Fibroblast of lung (primary cell): Measurements from ENCODE around the gene ITGB1. TPM values are rescaled to one million over a fixed set of nuclear protein-coding genes. Genes with fewer than 3 reads are reported as not detected.

Experiments used
- DNase-seq, 2 donors: peaks; one replicate each; pipeline versions ENCODE4 v3.0.0 to v3.0.0-alpha.2; 2010; ENCODE audit warnings: low read depth in 2 of 2
- H2AFZ ChIP-seq: 2 replicates; pipeline ENCODE4 v1.5.1; 2012; ENCODE audit warnings: low read length, control low read depth, inconsistent platforms
- H3K27ac ChIP-seq: 2 replicates; pipeline ENCODE4 v1.5.1; 2011; ENCODE audit warnings: low read length, control low read depth; ENCODE audit not compliant: insufficient read depth
- H3K27me3 ChIP-seq: 2 replicates; pipeline ENCODE4 v1.5.1; 2011; ENCODE audit warnings: mild to moderate bottlenecking, low read length; ENCODE audit not compliant: control insufficient read depth, insufficient read depth
- H3K36me3 ChIP-seq: 2 replicates; pipeline ENCODE4 v1.5.1; 2011; ENCODE audit warnings: low read length; ENCODE audit not compliant: control insufficient read depth, insufficient read depth
- H3K4me1 ChIP-seq: 2 replicates; pipeline ENCODE4 v1.5.1; 2011; ENCODE audit warnings: low read length; ENCODE audit not compliant: control insufficient read depth, insufficient read depth; ENCODE audit errors: extremely low read depth
- H3K4me2 ChIP-seq: 2 replicates; pipeline ENCODE4 v1.5.1; 2011; ENCODE audit warnings: low read length, control low read depth; ENCODE audit not compliant: insufficient read depth; ENCODE audit errors: extremely low read depth
- H3K4me3 ChIP-seq, 4 experiments: fragments of 200-600 bp in 1 of 4; sonication (generic) in 1 of 4; replicated peaks in 1 of 4; 2 replicates each; pipeline ENCODE4 v1.5.1; 2011 to 2016; ENCODE audit warnings: low read length in 4 of 4, low read depth in 3 of 4, mild to moderate bottlenecking in 3 of 4, control low read depth in 2 of 4, inconsistent platforms in 1 of 4, mixed read lengths in 1 of 4; ENCODE audit not compliant: insufficient read depth in 1 of 4; ENCODE audit errors: control extremely low read depth in 1 of 4
- H3K79me2 ChIP-seq: 2 replicates; pipeline ENCODE4 v1.5.1; 2012; ENCODE audit warnings: mild to moderate bottlenecking, low read length, inconsistent platforms; ENCODE audit not compliant: control insufficient read depth, insufficient read depth
- H3K9ac ChIP-seq: 2 replicates; pipeline ENCODE4 v1.5.1; 2011; ENCODE audit warnings: mild to moderate bottlenecking, low read length, control low read depth; ENCODE audit not compliant: insufficient read depth
- H3K9me3 ChIP-seq: 2 replicates; pipeline ENCODE4 v1.5.1; 2012; ENCODE audit warnings: low read depth, low read length; ENCODE audit not compliant: control insufficient read depth, insufficient read depth
- H4K20me1 ChIP-seq: 2 replicates; pipeline ENCODE4 v1.5.1; 2011; ENCODE audit warnings: low read length; ENCODE audit not compliant: control insufficient read depth, insufficient read depth; ENCODE audit errors: extremely low read depth
- CTCF ChIP-seq, 2 donors: IDR thresholded peaks in 1 of 2; conservative IDR thresholded peaks in 1 of 2; 1 replicate in 1 of 2; 2 replicates in 1 of 2; pipeline ENCODE4 v1.5.1; 2011 to 2012; ENCODE audit warnings: low read length in 2 of 2, control low read depth in 1 of 2, inconsistent platforms in 1 of 2, low read depth in 1 of 2, mild to moderate bottlenecking in 1 of 2
- EZH2 ChIP-seq: IDR thresholded peaks from 2 replicates; pipeline ENCODE4 v1.5.1; 2012; ENCODE audit warnings: low read length, control low read depth, mild to moderate bottlenecking; ENCODE audit errors: missing control alignments
- polyA plus RNA-seq, 2 donors: library from polyadenylated mRNA; depleted of rRNA in 1 of 2; stranded (reverse) in 1 of 2; unstranded in 1 of 2; fragments of >200 nt; gene quantifications; 2 replicates each; pipeline ENCODE4 v1.2.1, GENCODE V29; 2011 to 2012; ENCODE audit warnings: missing spikeins in 1 of 2
- total RNA-seq: library from RNA; depleted of rRNA; stranded (reverse); fragments of >200 nt; gene quantifications from 2 replicates; pipeline ENCODE4 v1.2.1, GENCODE V29; 2014

The ITGB1 gene
- total and polyA plus RNA-seq, 2 donors (not counting 1 experiment from before 2014, with no cell fraction given), result 2,456 to 3,450 TPM

- Histone ChIP-seq H3K4me1 (peaks cover 2% of the 10 kb centered on the region), H3K4me2 (no peak overlapping the region), H3K9ac (no peak overlapping the region), H3K9me3 (no peaks in the 10 kb centered on the region), H3K27ac (no peak overlapping the region), H3K79me2 (peaks cover 97% of the 10 kb centered on the region), H3K36me3 (peaks cover 21% of the 10 kb centered on the region), H4K20me1 (no peaks in the 10 kb centered on the region), H2AFZ (no peak overlapping the region), H3K27me3 (no peaks in the 10 kb centered on the region), H3K4me3 (no peak overlapping the region)
- TF ChIP-seq CTCF (conservative IDR thresholded peaks at IDR 0.05 in 1 of 2, IDR thresholded peaks at IDR 0.05 in 1 of 2; ENCODE audit: low read depth in 1 of 2, low read length in 2 of 2), result no peak
- no peak for TF ChIP-seq EZH2
- DNase-seq, result no peak
Observed at GRCh38 chr10:32931593-32931992, 26.4 kb downstream of the ITGB1 start.

- Histone ChIP-seq H3K36me3 (peaks cover 22% of the 10 kb centered on the region), H4K20me1 (no peaks in the 10 kb centered on the region), H3K27ac (no peak overlapping the region), H3K79me2 (peaks cover 96% of the 10 kb centered on the region), H3K4me1 (peaks cover 2% of the 10 kb centered on the region), H2AFZ (no peak overlapping the region), H3K27me3 (no peaks in the 10 kb centered on the region), H3K9ac (no peak overlapping the region), H3K9me3 (no peaks in the 10 kb centered on the region), H3K4me3 (no peak overlapping the region), H3K4me2 (no peak overlapping the region)
- TF ChIP-seq EZH2 (no peak), CTCF (conservative IDR thresholded peaks at IDR 0.05 in 1 of 2, IDR thresholded peaks at IDR 0.05 in 1 of 2; ENCODE audit: low read depth in 1 of 2, low read length in 2 of 2) (no peak)
- DNase-seq, result no peak
Observed at GRCh38 chr10:32930036-32930435, 28.0 kb downstream of the ITGB1 start.

GRCh38 chr10:32929634-32930033 lies 28.4 kb downstream of the ITGB1 start:
- Histone ChIP-seq H3K79me2 (peaks cover 96% of the 10 kb centered on the region), H3K9me3 (no peaks in the 10 kb centered on the region), H3K4me2 (no peak overlapping the region), H3K4me3 (no peak overlapping the region), H3K9ac (no peak overlapping the region), H4K20me1 (no peaks in the 10 kb centered on the region), H2AFZ (no peak overlapping the region), H3K36me3 (peaks cover 20% of the 10 kb centered on the region), H3K27me3 (no peaks in the 10 kb centered on the region), H3K4me1 (peaks cover 2% of the 10 kb centered on the region), H3K27ac (no peak overlapping the region)
- TF ChIP-seq EZH2, result no peak
- no peak for TF ChIP-seq CTCF (conservative IDR thresholded peaks at IDR 0.05 in 1 of 2, IDR thresholded peaks at IDR 0.05 in 1 of 2; ENCODE audit: low read depth in 1 of 2, low read length in 2 of 2)
- DNase-seq, result peak in 1 of 2 donors; percentile 71
